Calu3 (cell line): ENCODE measurements around the gene KCNJ1. TPM values are rescaled to one million over a fixed set of nuclear protein-coding genes. Genes with fewer than 3 reads are reported as not detected.

Source experiments
- BruUV-seq: library from RNA; stranded (reverse); fragments of 400-500 nt; replicated peaks from 2 replicates; lab custom pipeline; 2021; lab: Mats Ljungman, UMichigan
- CTCF ChIA-PET: fragments of 300-600 bp; sonication (Branson Sonifier 250); formaldehyde crosslinking; loops from one replicate; lab custom pipeline; 2022; ENCODE audit warnings: antibody characterized with exemption; lab: Charles Lee
- DNase-seq: peaks from one replicate; pipeline ENCODE4 v3.0.0; 2022
- H3K27ac Mint-ChIP-seq: one replicate; pipeline ENCODE4 v1.8.0; 2022; ENCODE audit warnings: mixed read lengths; ENCODE audit not compliant: unreplicated experiment
- H3K27me3 Mint-ChIP-seq: one replicate; pipeline ENCODE4 v1.8.0; 2022; ENCODE audit warnings: mixed read lengths; ENCODE audit not compliant: unreplicated experiment
- H3K36me3 Mint-ChIP-seq: one replicate; pipeline ENCODE4 v1.8.0; 2022; ENCODE audit warnings: mild to moderate bottlenecking, moderate library complexity, mixed read lengths; ENCODE audit not compliant: insufficient read depth, unreplicated experiment
- H3K4me1 Mint-ChIP-seq: one replicate; pipeline ENCODE4 v1.8.0; 2022; ENCODE audit warnings: mild to moderate bottlenecking, low read depth, mixed read lengths; ENCODE audit not compliant: unreplicated experiment
- H3K4me3 Mint-ChIP-seq: one replicate; pipeline ENCODE4 v1.8.0; 2022; ENCODE audit warnings: mild to moderate bottlenecking, low read depth, moderate library complexity, mixed read lengths; ENCODE audit not compliant: unreplicated experiment
- H3K9me3 Mint-ChIP-seq: one replicate; pipeline ENCODE4 v1.8.0; 2022; ENCODE audit warnings: low read depth, mixed read lengths; ENCODE audit not compliant: unreplicated experiment
- intact Hi-C: fragments of 100-400 bp; cut with micrococcal nuclease; formaldehyde crosslinking; loops from one replicate; pipeline ENCODE4 v1.10.0; 2022; ENCODE audit not compliant: unreplicated experiment
- total RNA-seq: library from RNA; stranded (reverse); gene quantifications from 2 replicates; pipeline ENCODE4 v1.2.3, GENCODE V29; 2022
- TF ChIP-seq, protein P1 (sequence below): fragments of 200-600 bp; IDR thresholded peaks from one replicate; pipeline ENCODE4 v1.8.0; 2022; ENCODE audit warnings: antibody characterized with exemption; ENCODE audit not compliant: unreplicated experiment

Gene KCNJ1
- total RNA-seq, 1 experiment from 2014 or later = not detected

DNA sequence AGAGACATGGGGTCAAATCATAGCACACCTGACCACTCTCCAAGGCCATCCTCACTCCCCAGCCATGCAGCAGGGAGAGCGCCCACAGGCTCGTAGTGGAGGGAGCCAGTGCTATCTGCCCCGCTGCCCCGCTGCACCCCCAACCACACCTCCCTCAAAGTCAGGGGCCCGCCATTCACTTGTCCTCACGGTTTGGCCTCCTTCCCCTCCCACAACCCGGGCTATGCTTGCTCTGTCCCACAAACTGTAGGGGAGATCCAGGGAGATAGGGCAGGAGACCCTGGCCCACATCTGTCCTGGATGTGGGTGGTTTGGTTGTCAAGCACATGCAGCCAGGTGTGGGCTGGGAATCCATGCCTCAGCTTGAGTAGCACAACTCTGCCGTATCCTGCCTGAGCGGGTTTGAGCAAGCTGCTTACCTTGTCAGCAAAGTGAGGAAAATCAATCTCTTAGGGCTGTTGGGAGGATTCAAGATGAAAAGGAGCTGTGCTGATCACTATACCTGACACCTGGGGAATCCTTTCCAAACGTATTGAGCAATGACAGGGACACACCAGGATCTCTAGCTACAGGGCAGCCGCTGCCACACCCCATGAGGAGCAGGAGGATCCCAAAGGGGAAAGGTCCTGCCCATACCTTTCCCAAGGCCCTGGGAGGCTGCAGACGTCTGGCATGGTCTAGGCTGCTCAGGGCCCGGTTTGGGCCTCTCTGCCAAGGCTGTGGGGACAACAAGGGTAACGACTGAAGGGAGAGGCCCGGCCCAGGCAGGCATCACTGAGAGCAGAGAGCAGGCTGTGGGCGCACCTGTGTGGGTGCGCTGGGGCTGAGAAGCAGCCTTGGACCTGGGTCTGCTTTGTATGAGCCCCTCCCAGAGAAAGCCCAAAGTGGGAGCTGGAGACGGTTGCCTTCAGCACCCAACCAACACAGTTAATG lies 47.4 kb upstream of the KCNJ1 start:
- no peaks in the 10 kb centered on the region for H3K4me1 Mint-ChIP-seq
- CTCF ChIA-PET = interaction anchor here (1.2 kb wide), 1 partner anchor 30 kb away, joined by 3 read pairs; no protein-coding TSS in a partner anchor
- H3K27me3 Mint-ChIP-seq = peaks cover 44% of the 10 kb centered on the region
- H3K9me3 Mint-ChIP-seq = peaks cover 5% of the 10 kb centered on the region
- no peak overlapping the region for H3K27ac Mint-ChIP-seq
- BruUV-seq = no TSS peak
- no peak for DNase-seq
- intact Hi-C loops = no loop called here
- TF ChIP-seq, protein P1, sequence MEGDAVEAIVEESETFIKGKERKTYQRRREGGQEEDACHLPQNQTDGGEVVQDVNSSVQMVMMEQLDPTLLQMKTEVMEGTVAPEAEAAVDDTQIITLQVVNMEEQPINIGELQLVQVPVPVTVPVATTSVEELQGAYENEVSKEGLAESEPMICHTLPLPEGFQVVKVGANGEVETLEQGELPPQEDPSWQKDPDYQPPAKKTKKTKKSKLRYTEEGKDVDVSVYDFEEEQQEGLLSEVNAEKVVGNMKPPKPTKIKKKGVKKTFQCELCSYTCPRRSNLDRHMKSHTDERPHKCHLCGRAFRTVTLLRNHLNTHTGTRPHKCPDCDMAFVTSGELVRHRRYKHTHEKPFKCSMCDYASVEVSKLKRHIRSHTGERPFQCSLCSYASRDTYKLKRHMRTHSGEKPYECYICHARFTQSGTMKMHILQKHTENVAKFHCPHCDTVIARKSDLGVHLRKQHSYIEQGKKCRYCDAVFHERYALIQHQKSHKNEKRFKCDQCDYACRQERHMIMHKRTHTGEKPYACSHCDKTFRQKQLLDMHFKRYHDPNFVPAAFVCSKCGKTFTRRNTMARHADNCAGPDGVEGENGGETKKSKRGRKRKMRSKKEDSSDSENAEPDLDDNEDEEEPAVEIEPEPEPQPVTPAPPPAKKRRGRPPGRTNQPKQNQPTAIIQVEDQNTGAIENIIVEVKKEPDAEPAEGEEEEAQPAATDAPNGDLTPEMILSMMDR = no peak
- no peaks in the 10 kb centered on the region for H3K36me3 Mint-ChIP-seq
- H3K4me3 Mint-ChIP-seq = no peak overlapping the region

DNA sequence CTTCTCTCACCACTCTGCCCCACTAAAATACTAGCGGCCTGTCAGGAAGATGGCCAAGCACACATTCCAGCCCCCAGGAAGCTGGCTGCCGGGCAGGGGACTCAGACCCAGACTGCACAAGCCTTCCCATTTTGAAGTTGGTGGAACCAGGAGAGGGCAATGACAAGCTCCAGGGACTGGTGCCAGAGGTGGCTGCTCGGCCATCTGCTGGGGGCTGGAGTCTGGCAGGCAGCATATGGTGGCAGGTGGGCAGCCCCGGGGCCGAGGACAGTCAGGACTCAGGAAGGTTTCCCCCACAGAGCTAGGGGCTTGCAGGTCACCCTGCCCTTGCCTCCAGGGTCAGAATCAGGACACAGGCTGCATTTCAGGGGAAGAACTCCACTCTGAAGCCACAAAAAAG lies 46.7 kb upstream of the KCNJ1 start:
- Mint-ChIP-seq H3K27ac (no peak overlapping the region), H3K4me3 (no peak overlapping the region), H3K27me3 (peaks cover 37% of the 10 kb centered on the region), H3K9me3 (peaks cover 5% of the 10 kb centered on the region), H3K36me3 (no peaks in the 10 kb centered on the region), H3K4me1 (no peaks in the 10 kb centered on the region)
- CTCF ChIA-PET = interaction anchor here (1.2 kb wide), 1 partner anchor 29 kb away, joined by 3 read pairs; no protein-coding TSS in a partner anchor
- DNase-seq = no peak
- intact Hi-C loops = no loop called here
- no TSS peak for BruUV-seq
- TF ChIP-seq, protein P1 = no peak

DNA sequence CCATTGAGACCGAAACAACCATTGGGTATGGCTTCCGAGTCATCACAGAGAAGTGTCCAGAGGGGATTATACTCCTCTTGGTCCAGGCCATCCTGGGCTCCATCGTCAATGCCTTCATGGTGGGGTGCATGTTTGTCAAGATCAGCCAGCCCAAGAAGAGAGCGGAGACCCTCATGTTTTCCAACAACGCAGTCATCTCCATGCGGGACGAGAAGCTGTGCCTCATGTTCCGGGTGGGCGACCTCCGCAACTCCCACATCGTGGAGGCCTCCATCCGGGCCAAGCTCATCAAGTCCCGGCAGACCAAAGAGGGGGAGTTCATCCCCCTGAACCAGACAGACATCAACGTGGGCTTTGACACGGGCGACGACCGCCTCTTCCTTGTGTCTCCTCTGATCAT lies 44.6 kb upstream of the KCNJ1 start:
- intact Hi-C loops = no loop called here
- Mint-ChIP-seq H3K36me3 (no peaks in the 10 kb centered on the region), H3K27ac (no peak overlapping the region), H3K4me3 (no peak overlapping the region), H3K27me3 (peaks cover 20% of the 10 kb centered on the region), H3K9me3 (peaks cover 5% of the 10 kb centered on the region), H3K4me1 (no peaks in the 10 kb centered on the region)
- DNase-seq = no peak
- BruUV-seq = no TSS peak
- TF ChIP-seq, protein P1 = no peak
- CTCF ChIA-PET = no interaction called here

DNA sequence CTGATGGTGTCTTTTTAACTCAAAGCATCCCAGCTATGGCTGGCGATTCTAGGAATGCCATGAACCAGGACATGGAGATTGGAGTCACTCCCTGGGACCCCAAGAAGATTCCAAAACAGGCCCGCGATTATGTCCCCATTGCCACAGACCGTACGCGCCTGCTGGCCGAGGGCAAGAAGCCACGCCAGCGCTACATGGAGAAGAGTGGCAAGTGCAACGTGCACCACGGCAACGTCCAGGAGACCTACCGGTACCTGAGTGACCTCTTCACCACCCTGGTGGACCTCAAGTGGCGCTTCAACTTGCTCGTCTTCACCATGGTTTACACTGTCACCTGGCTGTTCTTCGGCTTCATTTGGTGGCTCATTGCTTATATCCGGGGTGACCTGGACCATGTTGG lies 44.1 kb upstream of the KCNJ1 start:
- H3K9me3 Mint-ChIP-seq = peaks cover 5% of the 10 kb centered on the region
- no peak for DNase-seq
- no peaks in the 10 kb centered on the region for H3K4me1 Mint-ChIP-seq
- intact Hi-C loops = no loop called here
- no TSS peak for BruUV-seq
- no peak overlapping the region for H3K4me3 Mint-ChIP-seq
- TF ChIP-seq, protein P1 = no peak
- no peak overlapping the region for H3K27ac Mint-ChIP-seq
- CTCF ChIA-PET = no interaction called here
- peaks cover 16% of the 10 kb centered on the region for H3K27me3 Mint-ChIP-seq
- H3K36me3 Mint-ChIP-seq = no peaks in the 10 kb centered on the region
